IMR-90 (cell line): ENCODE data around the gene MTUS2. TPM values are rescaled to one million over a fixed set of nuclear protein-coding genes. Genes with fewer than 3 reads are reported as not detected.

Experiments
- ATAC-seq: fragments of 200-7000 bp; cut with Tn5 transposase; 2 replicates; pipeline ENCODE4 v1.9.1; 2020; ENCODE audit warnings: low read depth, mild to moderate bottlenecking, moderate library complexity
- BruUV-seq: library from RNA; stranded (reverse); fragments of 400-500 nt; replicated peaks from 2 replicates; lab custom pipeline; 2021; lab: Mats Ljungman, UMichigan
- CTCF ChIA-PET: fragments of 300-600 bp; formaldehyde crosslinking; extraction: SDS; loops from one replicate; lab custom pipeline; 2021; ENCODE audit warnings: antibody characterized with exemption; lab: Yijun Ruan, JAX
- POLR2A ChIA-PET: fragments of 300-600 bp; sonication (Branson Sonifier 250); formaldehyde crosslinking; loops from one replicate; lab custom pipeline; 2022; ENCODE audit warnings: antibody characterized with exemption; ENCODE audit not compliant: unreplicated experiment; lab: Charles Lee
- DNase-seq: peaks from one replicate; pipeline ENCODE4 v3.0.0; 2013
- H2AFZ ChIP-seq: replicated peaks from 2 replicates; pipeline ENCODE3; 2013; ENCODE audit warnings: low read length, mild to moderate bottlenecking; ENCODE audit not compliant: poor library complexity
- H2AK5ac ChIP-seq: 2 replicates; pipeline ENCODE4 v1.6.1; 2013; ENCODE audit warnings: low read depth, low read length, inconsistent platforms
- H2AK9ac ChIP-seq: replicated peaks from 2 replicates; pipeline ENCODE3; 2013; ENCODE audit warnings: mild to moderate bottlenecking, low read depth, low read length, moderate library complexity; ENCODE audit not compliant: poor library complexity
- H2BK120ac ChIP-seq: 2 replicates; pipeline ENCODE4 v1.6.1; 2013; ENCODE audit warnings: low read depth, low read length, inconsistent platforms
- H2BK15ac ChIP-seq: 3 replicates; pipeline ENCODE4 v1.6.1; 2013; ENCODE audit warnings: low read depth, low read length, inconsistent platforms
- H2BK20ac ChIP-seq: 2 replicates; pipeline ENCODE4 v1.6.1; 2013; ENCODE audit warnings: low read depth, mild to moderate bottlenecking, inconsistent platforms, low read length, moderate library complexity
- H2BK5ac ChIP-seq: 2 replicates; pipeline ENCODE4 v1.6.1; 2013; ENCODE audit warnings: mild to moderate bottlenecking, low read depth, low read length, inconsistent platforms; ENCODE audit not compliant: poor library complexity, severe bottlenecking
- H3K14ac ChIP-seq: replicated peaks from 2 replicates; pipeline ENCODE4 v1.6.1; 2013; ENCODE audit warnings: low read depth, low read length, inconsistent platforms
- H3K18ac ChIP-seq: 2 replicates; pipeline ENCODE4 v1.6.1; 2013; ENCODE audit warnings: low read depth, low read length, control low read depth
- H3K23ac ChIP-seq: 2 replicates; pipeline ENCODE4 v1.6.1; 2013; ENCODE audit warnings: low read depth, low read length, inconsistent platforms
- H3K27ac ChIP-seq: 2 replicates; pipeline ENCODE4 v1.5.1; 2013; ENCODE audit warnings: mild to moderate bottlenecking, control low read depth, low read length; ENCODE audit not compliant: insufficient read depth
- H3K27me3 ChIP-seq: 2 replicates; pipeline ENCODE4 v1.6.1; 2013; ENCODE audit warnings: low read length; ENCODE audit not compliant: control insufficient read depth, insufficient read depth
- H3K36me3 ChIP-seq: 2 replicates; pipeline ENCODE4 v1.6.1; 2013; ENCODE audit warnings: low read length, mixed read lengths; ENCODE audit not compliant: control insufficient read depth, insufficient read depth
- H3K4ac ChIP-seq: 2 replicates; pipeline ENCODE4 v1.6.1; 2013; ENCODE audit warnings: low read depth, low read length, inconsistent platforms
- H3K4me1 ChIP-seq: 2 replicates; pipeline ENCODE4 v1.6.1; 2013; ENCODE audit warnings: low read length, mixed read lengths; ENCODE audit not compliant: control insufficient read depth, insufficient read depth
- H3K4me2 ChIP-seq: 2 replicates; pipeline ENCODE4 v1.6.1; 2013; ENCODE audit warnings: low read depth, mild to moderate bottlenecking, control low read depth, low read length, moderate library complexity
- H3K4me3 ChIP-seq: 2 replicates; pipeline ENCODE4 v1.5.1; 2013; ENCODE audit warnings: low read depth, mild to moderate bottlenecking, control low read depth, low read length, moderate library complexity; ENCODE audit not compliant: insufficient read depth
- H3K56ac ChIP-seq: 2 replicates; pipeline ENCODE4 v1.6.1; 2013; ENCODE audit warnings: low read length, inconsistent platforms; ENCODE audit not compliant: insufficient read depth; ENCODE audit errors: extremely low read depth
- H3K79me1 ChIP-seq, 2 experiments: 2 replicates each; pipeline ENCODE4 v1.6.1; 2013; ENCODE audit warnings: low read length in 2 of 2, inconsistent platforms in 1 of 2, low read depth in 1 of 2
- H3K9ac ChIP-seq: 2 replicates; pipeline ENCODE4 v1.6.1; 2013; ENCODE audit warnings: low read depth, low read length, control low read depth
- H3K9me1 ChIP-seq: 2 replicates; pipeline ENCODE4 v1.6.1; 2013; ENCODE audit warnings: low read length, inconsistent platforms; ENCODE audit not compliant: insufficient read depth
- H3K9me3 ChIP-seq: 2 replicates; pipeline ENCODE4 v1.6.1; 2013; ENCODE audit warnings: low read length; ENCODE audit not compliant: control insufficient read depth, insufficient read depth
- H4K20me1 ChIP-seq: 2 replicates; pipeline ENCODE4 v1.6.1; 2013; ENCODE audit warnings: low read length, inconsistent platforms; ENCODE audit not compliant: insufficient read depth
- H4K5ac ChIP-seq: 2 replicates; pipeline ENCODE4 v1.6.1; 2013; ENCODE audit warnings: mild to moderate bottlenecking, low read depth, low read length, control low read depth
- H4K8ac ChIP-seq, 2 experiments: 2 replicates each; pipeline ENCODE4 v1.6.1; 2013; ENCODE audit warnings: low read depth in 2 of 2, low read length in 2 of 2, control low read depth in 1 of 2, inconsistent platforms in 1 of 2
- H4K91ac ChIP-seq: 2 replicates; pipeline ENCODE4 v1.6.1; 2013; ENCODE audit warnings: low read depth, low read length, inconsistent platforms; ENCODE audit not compliant: insufficient read depth
- BHLHE40 ChIP-seq: fragments of 150-350 bp; IDR thresholded peaks from 2 replicates; pipeline ENCODE4 v1.6.1; 2016; ENCODE audit warnings: mild to moderate bottlenecking, low read depth, low read length
- CEBPB ChIP-seq: IDR thresholded peaks from 2 replicates; pipeline ENCODE4 v1.6.1; 2012; ENCODE audit warnings: low read depth, low read length, improper control_type of control experiment
- CHD1 ChIP-seq: IDR thresholded peaks from 2 replicates; pipeline ENCODE4 v1.6.1; 2012; ENCODE audit warnings: low read depth, low read length, improper control_type of control experiment
- CTCF ChIP-seq: conservative IDR thresholded peaks from 2 replicates; pipeline ENCODE4 v1.5.1; 2012; ENCODE audit warnings: mild to moderate bottlenecking, low read depth, low read length, improper control_type of control experiment
- ELK1 ChIP-seq: fragments of 150-350 bp; IDR thresholded peaks from 2 replicates; pipeline ENCODE4 v1.6.1; 2016; ENCODE audit warnings: low read depth, mild to moderate bottlenecking, low read length, moderate library complexity, borderline replicate concordance
- FOS ChIP-seq: fragments of 150-350 bp; IDR thresholded peaks from 2 replicates; pipeline ENCODE4 v1.6.1; 2016; ENCODE audit warnings: low read depth, low read length
- MAFK ChIP-seq: IDR thresholded peaks from 2 replicates; pipeline ENCODE4 v1.6.1; 2012; ENCODE audit warnings: low read depth, low read length, improper control_type of control experiment
- MAZ ChIP-seq: IDR thresholded peaks from 2 replicates; pipeline ENCODE4 v1.6.1; 2012; ENCODE audit warnings: low read depth, mild to moderate bottlenecking, low read length, improper control_type of control experiment, moderate library complexity, borderline replicate concordance
- MXI1 ChIP-seq: IDR thresholded peaks from 2 replicates; pipeline ENCODE4 v1.6.1; 2012; ENCODE audit warnings: low read depth, mild to moderate bottlenecking, low read length, moderate library complexity, borderline replicate concordance
- NFE2L2 ChIP-seq: fragments of 150-350 bp; IDR thresholded peaks from 2 replicates; pipeline ENCODE4 v1.6.1; 2016; ENCODE audit warnings: low read depth, mild to moderate bottlenecking, low read length
- POLR2A ChIP-seq: IDR thresholded peaks from 2 replicates; pipeline ENCODE4 v1.6.1; 2012; ENCODE audit warnings: mild to moderate bottlenecking, low read depth, low read length
- RAD21 ChIP-seq: IDR thresholded peaks from 2 replicates; pipeline ENCODE4 v1.6.1; 2012; ENCODE audit warnings: low read length, improper control_type of control experiment
- RCOR1 ChIP-seq: IDR thresholded peaks from 2 replicates; pipeline ENCODE4 v1.6.1; 2012; ENCODE audit warnings: mild to moderate bottlenecking, low read length, improper control_type of control experiment; ENCODE audit not compliant: insufficient replicate concordance
- RFX5 ChIP-seq: IDR thresholded peaks from 2 replicates; pipeline ENCODE4 v1.8.0; 2012; ENCODE audit warnings: low read depth, mild to moderate bottlenecking, low read length, moderate library complexity
- SMC3 ChIP-seq: fragments of 150-350 bp; IDR thresholded peaks from 2 replicates; pipeline ENCODE4 v1.6.1; 2016; ENCODE audit warnings: low read depth, mild to moderate bottlenecking, antibody characterized with exemption, low read length, moderate library complexity
- USF2 ChIP-seq: fragments of 150-350 bp; IDR thresholded peaks from 2 replicates; pipeline ENCODE4 v1.6.1; 2017; ENCODE audit warnings: mild to moderate bottlenecking, antibody characterized with exemption, low read length, low read depth
- WGBS, 2 experiments: methylation state at CpG; one replicate each; pipeline versions ENCODE4 v1.1.5 to v1.1.7; 2013; ENCODE audit warnings: missing lambda C conversion rate in 2 of 2; ENCODE audit not compliant: insufficient read length in 1 of 2; ENCODE audit errors: extremely low coverage in 2 of 2; 5-methylcytosine and 5-hydroxymethylcytosine counted together
- dilution Hi-C: fragments of 300-500 bp; cut with HindIII; formaldehyde crosslinking; loops from one replicate; pipeline ENCODE4 v1.14.3; 2018; ENCODE audit warnings: low sequenced_read_pairs; ENCODE audit not compliant: unreplicated experiment
- in situ Hi-C: fragments of 300-500 bp; cut with MboI; formaldehyde crosslinking; loops from 3 replicates; pipeline ENCODE4 v1.14.3; 2019; ENCODE audit warnings: low sequenced_read_pairs, inconsistent platforms, mixed read lengths
- intact Hi-C: fragments of 100-400 bp; cut with micrococcal nuclease; formaldehyde crosslinking; loops from 2 replicates; pipeline ENCODE4 v1.10.0; 2022
- polyA plus RNA-seq, 3 experiments: library from polyadenylated mRNA; depleted of rRNA; stranded (reverse); fragments of >200 nt; gene quantifications; 2 replicates each; pipeline ENCODE4 v1.2.3, GENCODE V29; 2012; ENCODE audit warnings: low replicate concordance in 1 of 3
- total RNA-seq: library from RNA; depleted of rRNA; stranded (reverse); fragments of >200 nt; gene quantifications from 2 replicates; pipeline ENCODE4 v1.2.3, GENCODE V29; 2012

The MTUS2 gene
- total and polyA plus RNA-seq, 2 of the 4 experiments (the other 2 are of a cell fraction), result under 0.01 to 0.02 TPM

- dilution Hi-C loops, result no loop called here
- CTCF ChIA-PET, result no interaction called here
- H2BK5ac ChIP-seq, result no peak overlapping the region
- H2BK15ac ChIP-seq, result no peak overlapping the region
- H3K9ac ChIP-seq, result no peak overlapping the region
- TF ChIP-seq CHD1 (no peak), FOS (no peak), MXI1 (no peak), SMC3 (no peak), NFE2L2 (no peak), POLR2A (no peak), RAD21 (no peak), MAZ (no peak), ELK1 (no peak), USF2 (no peak), CTCF (no peak), RCOR1 (no peak), CEBPB (no peak), BHLHE40 (no peak), MAFK (no peak), RFX5 (no peak)
- H3K4me1 ChIP-seq, result peaks cover 17% of the 10 kb centered on the region
- H2BK20ac ChIP-seq, result no peak overlapping the region
- DNase-seq (no peak), ATAC-seq (no peak)
- H3K4ac ChIP-seq, result no peak overlapping the region
- no peak overlapping the region; the same call in 1 of the 2 replicates for H3K4me2 ChIP-seq
- no peak overlapping the region for H3K27ac ChIP-seq
- POLR2A ChIA-PET, result no interaction called here
- H4K5ac ChIP-seq, result no peak overlapping the region
- no peak overlapping the region for H2AK9ac ChIP-seq
- intact Hi-C loops, result no loop called here
- H3K79me1 ChIP-seq, result no peaks in the 10 kb centered on the region
- H3K9me1 ChIP-seq, result peaks cover 15% of the 10 kb centered on the region; the same call in 1 of the 2 replicates
- H3K36me3 ChIP-seq, result no peaks in the 10 kb centered on the region
- no peak overlapping the region for H4K8ac ChIP-seq
- H3K4me3 ChIP-seq, result no peak overlapping the region
- no peak overlapping the region for H3K14ac ChIP-seq
- no peak overlapping the region for H2BK120ac ChIP-seq
- peaks cover under 1% of the 10 kb centered on the region for H3K27me3 ChIP-seq
- H3K23ac ChIP-seq, result no peak overlapping the region
- H3K9me3 ChIP-seq, result no peaks in the 10 kb centered on the region
- BruUV-seq, result no TSS peak
- WGBS, 2 experiments, result no CpG with 5 or more reads among the region's 3 CpGs
- no peak overlapping the region for H3K18ac ChIP-seq
- in situ Hi-C loops, result no loop called here
- H4K20me1 ChIP-seq, result peaks cover 7% of the 10 kb centered on the region; the same call in 1 of the 2 replicates
- no peak overlapping the region for H2AK5ac ChIP-seq
- no peak overlapping the region for H2AFZ ChIP-seq
- H3K56ac ChIP-seq, result no peak overlapping the region
- H4K91ac ChIP-seq, result no peak overlapping the region
These were observed 616.7 kb downstream of the MTUS2 start for GRCh38 chr13:29436721-29437280.
